SIG-M5 (cell line): ENCODE results near the gene RTN1.
"Not testable (repeated sequence)": the region's sequence is repeated elsewhere in the genome, so short reads cannot be mapped to it uniquely, and the experiment has no call there.

Experiments used
- DNase-seq: peaks from one replicate; lab custom pipeline; 2025; lab: John Stamatoyannopoulos, UW

Gene RTN1

GRCh38 chr14:59704054-59704645, 166.4 kb downstream of the RTN1 start:
- no peak for DNase-seq

GRCh38 chr14:59699442-59699841, 171.1 kb downstream of the RTN1 start:
- no peak for DNase-seq

- no peak for DNase-seq
These were observed 171.8 kb downstream of the RTN1 start for GRCh38 chr14:59698793-59699192.

- no peak for DNase-seq
These were observed 175.4 kb downstream of the RTN1 start for GRCh38 chr14:59695198-59695597.

GRCh38 chr14:59691266-59691665, 179.3 kb downstream of the RTN1 start:
- DNase-seq, result no peak

GRCh38 chr14:59690426-59690825, 180.2 kb downstream of the RTN1 start:
- no peak for DNase-seq

GRCh38 chr14:59688224-59689170, 182.1 kb downstream of the RTN1 start:
- no peak for DNase-seq

- no peak for DNase-seq
These were observed 182.9 kb downstream of the RTN1 start for GRCh38 chr14:59687663-59688062.

- no peak for DNase-seq
These were observed 190.7 kb downstream of the RTN1 start for GRCh38 chr14:59679872-59680271.

- DNase-seq, result no peak
These were observed 192.2 kb downstream of the RTN1 start for GRCh38 chr14:59678352-59678751.

- DNase-seq, result no peak
These were observed 192.8 kb downstream of the RTN1 start for GRCh38 chr14:59677771-59678231.

GRCh38 chr14:59675394-59675793, 195.2 kb downstream of the RTN1 start:
- DNase-seq, result no peak

- no peak for DNase-seq
These were observed 205.8 kb downstream of the RTN1 start for GRCh38 chr14:59664741-59665140.

- no peak for DNase-seq
These were observed 212.8 kb downstream of the RTN1 start for GRCh38 chr14:59657769-59658168.

GRCh38 chr14:59656473-59656872, 214.1 kb downstream of the RTN1 start:
- DNase-seq, result no peak

GRCh38 chr14:59654131-59654530, 216.4 kb downstream of the RTN1 start:
- not testable (repeated sequence) for DNase-seq

- DNase-seq, result not testable (repeated sequence)
These were observed 223.7 kb downstream of the RTN1 start for GRCh38 chr14:59646832-59647231.

- no peak for DNase-seq
These were observed 231.7 kb downstream of the RTN1 start for GRCh38 chr14:59638885-59639284.

GRCh38 chr14:59634617-59635016, 236.0 kb downstream of the RTN1 start:
- no peak for DNase-seq

GRCh38 chr14:59633486-59633885, 237.1 kb downstream of the RTN1 start:
- DNase-seq, result no peak

- DNase-seq, result no peak
These were observed 238.2 kb downstream of the RTN1 start for GRCh38 chr14:59632381-59632780.

- no peak for DNase-seq
These were observed 239.3 kb downstream of the RTN1 start for GRCh38 chr14:59631237-59631636.

- no peak for DNase-seq
These were observed 240.2 kb downstream of the RTN1 start for GRCh38 chr14:59630288-59630963.
